HG03565 (cell line): ENCODE data around the gene CASP8.

Source experiments
- ATAC-seq: cut with Tn5 transposase; IDR thresholded peaks from one replicate; pipeline ENCODE4 v1.9.1; 2021; ENCODE audit warnings: mild to moderate bottlenecking, moderate library complexity; ENCODE audit not compliant: unreplicated experiment

The CASP8 gene

GRCh38 chr2:201242571-201243277 lies 17.6 kb upstream of the CASP8 start:
- ATAC-seq = no peak

DNA sequence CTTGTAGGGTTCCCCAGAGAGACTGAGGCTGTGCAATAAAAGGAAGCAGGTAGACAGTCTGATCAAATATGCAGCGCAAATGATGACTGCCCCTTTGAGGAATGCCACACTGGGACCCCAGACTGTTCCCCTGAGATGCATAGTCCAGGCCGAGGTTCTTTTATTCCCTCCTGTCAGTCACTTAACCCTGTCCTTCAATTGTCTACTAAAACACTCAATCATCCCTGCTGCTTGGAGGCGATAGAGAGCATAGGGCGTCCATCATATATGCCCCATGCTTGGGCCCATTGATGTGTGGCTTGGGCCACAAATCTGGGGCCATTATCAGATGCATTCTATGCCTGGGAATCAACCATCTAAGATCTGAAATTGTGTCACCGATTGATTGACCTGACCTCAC lies 15.5 kb upstream of the CASP8 start:
- ATAC-seq = no peak

DNA sequence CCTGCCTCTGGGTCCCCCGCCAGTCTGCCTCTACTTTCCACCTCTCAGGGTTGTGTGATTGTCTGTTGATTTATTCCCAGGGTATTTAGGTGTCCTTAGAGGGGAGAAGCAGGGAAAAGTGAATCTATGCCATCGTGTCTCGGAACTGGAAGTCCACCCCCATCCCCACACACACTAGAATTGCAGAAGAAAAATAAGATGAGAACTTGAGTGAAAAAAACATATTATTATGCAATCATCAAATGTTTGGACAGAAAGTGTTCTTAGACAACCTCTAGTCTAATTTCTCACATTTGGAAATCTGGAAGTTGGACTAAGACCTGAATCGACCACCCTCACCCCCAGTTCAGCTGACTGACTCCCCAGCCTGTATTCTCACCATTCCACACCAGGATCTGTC lies 14.1 kb upstream of the CASP8 start:
- no peak for ATAC-seq

- no peak for ATAC-seq
Observed at GRCh38 chr2:201248288-201248844, 12.0 kb upstream of the CASP8 start.

- no peak for ATAC-seq
Observed at GRCh38 chr2:201249889-201250288, 10.4 kb upstream of the CASP8 start.

GRCh38 chr2:201250741-201251140 lies 9.6 kb upstream of the CASP8 start:
- ATAC-seq = no peak

DNA sequence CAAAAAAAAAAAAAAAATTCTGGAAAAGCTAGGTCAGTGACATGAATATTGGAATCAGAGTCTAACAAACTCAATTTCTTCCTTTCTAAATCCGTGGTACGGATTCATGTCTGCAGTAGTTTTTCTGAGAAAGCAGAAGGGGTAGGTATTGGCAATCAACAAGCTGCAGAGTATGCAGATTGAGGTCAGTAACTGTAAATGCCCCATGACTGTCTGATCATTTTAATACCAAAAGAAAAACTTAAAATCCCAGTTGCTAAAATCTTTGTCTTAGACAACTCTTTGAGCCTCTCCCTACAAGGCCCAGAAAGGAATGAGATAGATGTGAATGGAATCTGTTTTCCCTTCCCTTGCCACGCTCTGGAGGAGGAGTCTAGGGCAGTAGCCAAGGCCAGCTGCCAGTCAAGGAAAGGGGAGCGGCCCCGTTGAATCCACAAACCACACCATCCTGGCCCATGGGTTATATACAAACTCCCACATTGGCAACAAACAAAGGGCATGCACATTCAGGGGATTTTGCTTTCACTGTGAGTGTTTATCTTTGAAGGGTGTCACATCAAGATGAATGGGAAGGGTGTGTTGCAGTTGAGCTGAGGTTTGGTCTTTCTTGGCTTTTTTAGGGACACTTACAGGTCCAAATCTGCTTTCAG lies 6.1 kb upstream of the CASP8 start:
- no peak for ATAC-seq

DNA sequence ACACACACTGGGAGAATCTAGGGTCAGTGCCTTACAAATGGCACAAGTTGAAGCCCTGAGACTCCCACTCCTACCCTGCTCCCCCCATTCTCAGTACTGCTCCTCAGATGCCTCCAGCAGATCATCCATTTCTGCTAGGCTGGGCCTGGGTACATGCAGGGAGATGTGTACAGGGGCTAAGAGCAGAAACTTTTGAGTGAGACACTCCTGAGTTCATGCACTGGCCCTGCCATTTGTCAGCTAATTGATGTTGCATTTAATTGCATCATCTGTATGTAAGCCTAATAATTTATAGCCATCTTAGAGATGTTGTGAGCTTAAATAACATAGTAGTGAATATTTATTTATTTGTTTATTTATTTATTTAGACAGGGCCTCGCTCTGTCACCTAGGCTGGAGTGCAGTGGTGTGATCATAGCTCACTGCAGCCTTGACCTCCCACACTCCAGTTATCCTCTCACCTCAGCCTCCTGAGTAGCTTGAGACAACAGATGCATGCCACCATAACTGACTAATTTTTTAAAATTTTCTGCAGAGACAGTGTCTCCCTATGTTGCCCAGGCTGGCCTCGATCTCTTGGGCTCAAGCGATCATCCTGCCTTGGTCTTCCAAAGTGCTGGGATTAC lies 4.8 kb upstream of the CASP8 start:
- ATAC-seq = no peak

GRCh38 chr2:201256082-201256481 lies 4.3 kb upstream of the CASP8 start:
- ATAC-seq = no peak

GRCh38 chr2:201257381-201257955 lies 2.9 kb upstream of the CASP8 start:
- peak; percentile 38 for ATAC-seq

DNA sequence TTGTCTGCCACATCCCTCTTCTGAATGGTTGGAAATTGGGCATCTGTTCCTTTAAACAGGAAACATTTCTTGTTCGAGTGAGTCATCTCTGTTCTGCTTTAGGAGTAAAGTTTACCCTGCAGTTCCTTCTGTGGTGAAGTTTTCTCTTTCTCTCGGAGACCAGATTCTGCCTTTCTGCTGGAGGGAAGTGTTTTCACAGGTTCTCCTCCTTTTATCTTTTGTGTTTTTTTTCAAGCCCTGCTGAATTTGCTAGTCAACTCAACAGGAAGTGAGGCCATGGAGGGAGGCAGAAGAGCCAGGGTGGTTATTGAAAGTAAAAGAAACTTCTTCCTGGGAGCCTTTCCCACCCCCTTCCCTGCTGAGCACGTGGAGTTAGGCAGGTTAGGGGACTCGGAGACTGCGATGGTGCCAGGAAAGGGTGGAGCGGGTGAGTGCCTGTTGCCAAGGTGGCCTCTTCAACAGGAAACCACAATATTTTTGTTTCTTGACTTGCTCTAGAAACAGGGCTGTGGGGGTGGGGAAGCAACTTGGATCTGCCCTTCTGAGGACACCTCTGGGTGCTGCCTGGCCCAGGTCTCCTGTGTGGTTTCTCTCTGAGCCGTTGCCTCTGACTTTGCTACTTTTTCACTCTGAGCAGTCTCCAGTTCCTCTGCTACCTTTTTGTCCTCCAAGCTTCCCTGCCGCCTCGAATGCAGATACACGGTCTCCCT lies 2.2 kb upstream of the CASP8 start:
- ATAC-seq = peak; percentile 39

DNA sequence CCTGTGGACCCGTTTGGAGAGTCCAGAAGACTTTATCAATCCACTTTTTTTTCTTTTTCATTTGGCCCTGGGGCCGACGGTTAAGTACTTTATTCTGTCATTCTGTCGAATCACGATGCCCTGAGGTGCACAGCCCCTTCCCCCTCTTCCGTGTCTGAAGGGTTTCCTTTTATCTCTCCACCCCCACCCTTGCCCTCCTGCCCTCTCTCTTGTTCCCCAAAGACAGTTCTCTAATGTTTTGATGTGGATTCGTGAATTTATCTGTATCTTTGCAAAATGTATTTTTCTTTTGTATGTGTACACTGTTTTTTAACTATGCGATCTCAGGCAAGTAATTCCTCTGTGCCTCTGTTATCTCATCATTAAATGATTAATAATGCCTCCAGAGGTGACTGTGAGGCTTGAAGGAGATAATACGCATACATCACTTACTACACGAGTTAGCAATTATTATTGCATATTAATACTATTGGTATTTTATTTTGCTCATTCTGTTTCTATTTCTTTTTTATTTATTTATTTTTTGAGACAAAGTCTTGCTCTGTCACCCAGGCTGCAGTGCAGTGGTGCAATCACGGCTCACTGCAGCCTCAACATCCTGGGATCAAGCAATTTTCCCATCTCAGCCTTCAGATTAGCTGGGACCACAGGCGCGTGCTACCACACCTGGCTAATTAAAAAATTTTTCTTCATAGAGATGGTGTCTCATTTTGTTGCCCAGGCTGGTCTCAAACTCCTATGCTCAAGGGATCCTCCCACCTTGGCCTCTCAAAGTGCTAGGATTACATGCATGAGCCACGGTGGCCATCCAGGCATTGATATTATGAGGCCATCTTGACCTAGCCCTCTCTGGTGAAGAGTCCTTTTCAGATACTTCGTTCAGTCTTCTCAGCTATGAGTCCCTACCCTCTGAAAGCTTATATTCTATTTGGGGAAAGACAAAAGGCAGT lies 1.4 kb upstream of the CASP8 start:
- ATAC-seq = no peak

GRCh38 chr2:201261471-201261870 lies 1.1 kb downstream of the CASP8 start:
- no peak for ATAC-seq

- no peak for ATAC-seq
Observed at GRCh38 chr2:201261906-201262305, 1.6 kb downstream of the CASP8 start.

- ATAC-seq = no peak
Observed at GRCh38 chr2:201262718-201263117, 2.4 kb downstream of the CASP8 start.

GRCh38 chr2:201263779-201264178 lies 3.4 kb downstream of the CASP8 start:
- peak; percentile 36 for ATAC-seq

- ATAC-seq = no peak
Observed at GRCh38 chr2:201264472-201265173, 4.3 kb downstream of the CASP8 start.

DNA sequence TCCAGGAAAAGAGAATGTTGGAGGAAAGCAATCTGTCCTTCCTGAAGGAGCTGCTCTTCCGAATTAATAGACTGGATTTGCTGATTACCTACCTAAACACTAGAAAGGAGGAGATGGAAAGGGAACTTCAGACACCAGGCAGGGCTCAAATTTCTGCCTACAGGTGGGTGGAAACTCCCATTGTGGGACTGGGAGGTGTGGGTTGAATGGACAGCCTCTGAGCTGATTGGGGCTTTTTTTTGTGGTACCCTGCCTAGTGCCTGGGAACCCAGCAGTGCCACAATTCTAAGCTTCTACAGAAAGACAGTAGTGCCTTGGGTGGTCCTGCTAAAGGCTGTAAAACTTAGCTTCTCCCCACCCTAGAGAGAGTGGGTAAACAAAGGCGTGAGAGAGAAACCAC lies 6.3 kb downstream of the CASP8 start:
- no peak for ATAC-seq
